ENCODE results near the gene TMC6. TPM values are rescaled to one million over a fixed set of nuclear protein-coding genes. Genes with fewer than 3 reads are reported as not detected.

The TMC6 gene
- total and polyA plus RNA-seq, 2 of the 4 experiments (the other 2 are of a cell fraction): 0.19 TPM; not detected in 1

GRCh38 chr17:78175643-78175981 lies 47.1 kb upstream of the TMC6 start:
- H3K4me2 ChIP-seq (ENCODE audit: low read depth, low read length): no peak overlapping the region
- H3K18ac ChIP-seq (ENCODE audit: low read depth, low read length): no peak overlapping the region
- dilution Hi-C loops (cut with HindIII; ENCODE audit: low sequenced_read_pairs, unreplicated experiment) (no loop called here), intact Hi-C loops (cut with micrococcal nuclease) (no loop called here), in situ Hi-C loops (cut with MboI; ENCODE audit: low sequenced_read_pairs) (loop anchor here (5.0 kb wide), 1 partner anchor 63 kb away; no protein-coding TSS in a partner anchor)
- no peak overlapping the region for H4K8ac ChIP-seq (ENCODE audit: low read depth in 2 of 2, low read length in 2 of 2)
- no peak overlapping the region for H3K23ac ChIP-seq (ENCODE audit: low read depth, low read length)
- no peaks in the 10 kb centered on the region; the same call in 1 of the 2 replicates for H3K36me3 ChIP-seq (ENCODE audit: control insufficient read depth, insufficient read depth, low read length)
- H2BK20ac ChIP-seq (ENCODE audit: low read depth, low read length): no peak overlapping the region
- peaks cover 3 to 39% of the 10 kb centered on the region in 2 experiments; a peak in 2 of 4 replicates for H3K79me1 ChIP-seq (ENCODE audit: low read depth in 1 of 2, low read length in 2 of 2)
- no peak overlapping the region for H3K14ac ChIP-seq (replicated peaks; ENCODE audit: low read depth, low read length)
- no peak overlapping the region for H3K27ac ChIP-seq (ENCODE audit: insufficient read depth, low read length)
- no peak overlapping the region for H2BK120ac ChIP-seq (ENCODE audit: low read depth, low read length)
- BruUV-seq (replicated peaks): no TSS peak
- no peak overlapping the region for H2BK15ac ChIP-seq (ENCODE audit: low read depth, low read length)
- POLR2A ChIA-PET (ENCODE audit: unreplicated experiment): no interaction called here
- H3K9ac ChIP-seq (ENCODE audit: low read depth, low read length): no peak overlapping the region
- no peaks in the 10 kb centered on the region; the same call in 1 of the 2 replicates for H4K20me1 ChIP-seq (ENCODE audit: insufficient read depth, low read length)
- H3K9me3 ChIP-seq (ENCODE audit: control insufficient read depth, insufficient read depth, low read length): no peaks in the 10 kb centered on the region
- no peak overlapping the region for H2AK9ac ChIP-seq (replicated peaks; ENCODE audit: low read depth, low read length, poor library complexity)
- DNase-seq (no peak), ATAC-seq (ENCODE audit: low read depth) (no peak)
- no peak overlapping the region for H3K4ac ChIP-seq (ENCODE audit: low read depth, low read length)
- H4K91ac ChIP-seq (ENCODE audit: insufficient read depth, low read depth, low read length): no peak overlapping the region
- H4K5ac ChIP-seq (ENCODE audit: low read depth, low read length): no peak overlapping the region
- H3K27me3 ChIP-seq (ENCODE audit: control insufficient read depth, insufficient read depth, low read length): no peaks in the 10 kb centered on the region
- H3K4me3 ChIP-seq (ENCODE audit: insufficient read depth, low read depth, low read length): no peak overlapping the region
- no peak for TF ChIP-seq BHLHE40 (IDR thresholded peaks at IDR 0.05; ENCODE audit: low read depth, low read length)
- no peak for TF ChIP-seq MAZ (IDR thresholded peaks at IDR 0.05; ENCODE audit: borderline replicate concordance, low read depth, low read length)
- CTCF ChIA-PET: no interaction called here
- H3K9me1 ChIP-seq (ENCODE audit: insufficient read depth, low read length): peaks cover 14% of the 10 kb centered on the region; the same call in 1 of the 2 replicates
- H2BK5ac ChIP-seq (ENCODE audit: low read depth, low read length, poor library complexity, severe bottlenecking): no peak overlapping the region
- no peak overlapping the region for H2AK5ac ChIP-seq (ENCODE audit: low read depth, low read length)
- H3K4me1 ChIP-seq (ENCODE audit: control insufficient read depth, insufficient read depth, low read length): peaks cover 22% of the 10 kb centered on the region
- 90% methylated on average over 6 of the region's 14 CpGs; no CpG with 5 or more reads in 1 of the 2 experiments for WGBS, 2 experiments (ENCODE audit: extremely low coverage in 2 of 2, insufficient read length in 1 of 2)
- no peak overlapping the region for H3K56ac ChIP-seq (ENCODE audit: extremely low read depth, insufficient read depth, low read length)
- H2AFZ ChIP-seq (replicated peaks; ENCODE audit: low read length, poor library complexity): no peak overlapping the region

Measured in IMR-90 (cell line).